ENCODE data around the gene ZNF474. TPM values are rescaled to one million over a fixed set of nuclear protein-coding genes. Genes with fewer than 3 reads are reported as not detected.
A peak's percentile ranks its signal among the peaks of the same experiment; 100 is the strongest.

Gene ZNF474
- total RNA-seq, 1 donor from 2014 or later: 0.17 TPM

DNA sequence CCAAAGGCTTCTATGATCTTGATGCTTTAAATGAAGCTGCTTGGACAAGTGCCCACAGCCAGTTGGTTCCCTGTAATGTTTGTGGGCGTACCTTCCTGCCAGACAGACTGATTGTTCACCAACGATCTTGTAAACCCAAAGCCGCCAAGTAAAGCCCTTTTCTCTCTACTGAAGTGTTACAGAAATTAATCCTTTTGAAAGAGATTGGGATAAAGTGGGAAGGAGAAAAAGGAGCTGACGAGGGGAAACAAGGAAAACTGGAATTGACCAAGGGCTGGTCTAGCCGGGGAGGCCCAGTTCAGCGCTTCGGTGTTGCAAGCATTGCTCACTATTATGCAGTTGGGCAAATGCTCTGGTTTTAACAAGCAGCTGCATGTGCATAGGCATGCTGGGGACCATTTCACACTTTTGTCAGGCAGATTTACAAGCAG is 53.2 kb downstream of the ZNF474 start:
- DNase-seq: peak; percentile 81

- peak; percentile 45 for DNase-seq
Observed at GRCh38 chr5:122183098-122183787, 53.9 kb downstream of the ZNF474 start.

- no peak for DNase-seq
Observed at GRCh38 chr5:122183788-122184170, 54.4 kb downstream of the ZNF474 start.

GRCh38 chr5:122184676-122185255 is 55.4 kb downstream of the ZNF474 start:
- no peak for DNase-seq

DNA sequence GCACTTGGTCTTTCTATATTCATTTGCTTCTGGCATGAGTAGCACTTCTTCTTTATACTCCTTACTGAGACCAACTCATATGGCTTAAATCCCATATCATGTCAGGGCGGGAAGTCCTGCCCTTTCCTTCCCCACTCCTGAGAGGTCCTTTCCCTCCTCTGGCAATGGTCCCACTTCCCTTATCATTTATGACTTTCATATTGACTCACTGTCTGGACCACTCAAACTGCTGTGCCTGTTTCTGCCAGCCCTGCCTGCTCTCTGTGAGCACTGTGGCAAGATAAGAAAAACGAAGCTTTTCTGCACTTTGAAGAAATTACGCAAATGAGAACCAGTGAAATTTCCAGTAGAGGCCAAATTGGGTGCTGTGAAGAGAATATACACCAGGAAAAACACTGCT is 58.1 kb downstream of the ZNF474 start:
- DNase-seq: peak; percentile 76

DNA sequence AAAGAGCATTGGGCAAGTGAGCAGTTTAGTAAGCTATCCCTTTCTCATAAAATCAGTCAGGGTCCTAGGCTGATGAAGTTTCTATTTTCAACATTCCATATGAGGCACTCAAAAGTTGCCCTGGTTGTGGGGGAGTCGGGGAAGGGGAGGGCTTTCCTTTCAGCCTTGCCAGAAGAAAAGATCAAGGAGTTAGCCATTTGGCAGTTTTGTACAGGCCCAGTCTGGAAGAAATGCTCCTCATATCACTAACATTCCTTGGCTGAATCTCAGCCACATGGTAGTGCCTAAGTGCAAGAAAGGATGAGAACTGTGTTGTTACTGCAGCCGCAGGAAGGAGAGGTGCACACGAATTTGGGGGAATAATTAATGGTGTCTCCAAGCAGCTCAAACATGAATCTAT is 60.8 kb downstream of the ZNF474 start:
- DNase-seq: no peak

DNA sequence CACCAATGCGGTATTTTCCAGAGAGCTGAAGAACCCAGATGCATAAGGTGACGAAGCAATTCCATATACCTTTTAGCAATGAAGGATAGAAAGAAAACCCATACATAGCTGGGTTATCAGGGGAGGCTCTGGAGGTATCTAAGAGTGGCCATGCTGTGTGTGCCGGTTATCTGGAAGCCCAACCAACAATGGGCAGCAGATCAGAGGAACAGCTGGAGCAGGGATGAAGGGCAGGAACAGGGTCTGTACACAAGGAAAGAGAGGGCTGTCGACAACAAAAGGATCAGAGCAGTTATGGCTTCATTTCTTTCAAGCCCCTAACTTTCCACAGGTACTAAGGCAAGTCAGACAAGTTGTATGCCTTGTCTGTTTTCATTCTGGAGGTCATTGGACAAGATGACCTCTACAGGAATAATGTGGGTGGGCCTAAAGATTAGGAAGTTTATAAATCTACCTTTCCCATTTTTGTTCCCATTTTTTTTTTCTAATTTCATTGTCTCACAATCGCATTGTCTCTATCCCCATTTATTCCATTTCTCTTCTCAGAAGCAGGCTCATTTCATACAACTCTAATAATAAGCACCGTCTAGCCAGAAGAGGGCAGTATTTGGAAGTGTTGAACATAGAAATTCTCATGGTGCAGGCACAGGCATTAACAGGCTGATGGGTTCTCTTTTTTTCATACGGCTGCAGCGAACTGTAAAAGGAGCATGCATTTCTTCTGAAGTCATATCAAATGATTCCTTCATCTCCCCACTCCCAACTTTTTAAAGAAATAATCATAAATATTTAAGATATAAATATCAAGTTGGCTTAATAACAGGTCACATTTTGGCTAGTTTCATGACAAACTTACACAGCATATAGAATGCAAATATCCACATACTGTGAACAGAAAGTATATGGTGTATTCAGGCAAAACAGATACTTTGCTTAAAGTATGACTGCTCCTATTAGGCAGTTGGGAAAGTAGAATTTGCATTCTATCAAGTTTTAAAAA is 63.5 kb downstream of the ZNF474 start:
- peak; percentile 79 for DNase-seq

DNA sequence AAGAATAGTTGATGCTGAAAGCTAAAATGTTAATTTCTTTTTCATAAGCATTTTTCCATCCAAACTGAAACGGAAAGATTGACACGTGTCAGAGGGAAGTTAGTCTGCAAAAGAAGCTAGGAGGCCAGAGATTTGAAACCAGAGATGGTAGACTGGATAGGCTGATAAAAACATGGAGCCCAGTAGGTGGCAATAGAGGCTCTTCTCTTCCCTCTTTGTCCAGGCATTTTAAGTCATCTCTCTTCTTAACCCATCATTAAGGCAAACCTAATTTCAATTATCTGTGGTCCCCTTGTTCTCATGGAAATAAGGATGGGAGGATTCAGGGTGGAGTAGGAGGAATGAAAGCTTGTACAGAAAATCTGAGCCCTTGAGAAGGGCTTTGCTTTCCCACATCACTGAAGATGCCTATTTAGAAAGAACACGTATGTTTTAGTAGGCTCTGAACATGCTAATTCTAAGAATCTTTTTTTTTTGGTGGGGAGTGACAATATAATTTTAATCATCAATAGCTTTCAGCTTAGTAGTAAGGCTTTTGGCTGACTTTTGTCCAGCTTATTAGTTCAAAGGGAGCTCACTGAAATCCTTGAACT is 66.6 kb downstream of the ZNF474 start:
- peak; percentile 71 for DNase-seq

DNA sequence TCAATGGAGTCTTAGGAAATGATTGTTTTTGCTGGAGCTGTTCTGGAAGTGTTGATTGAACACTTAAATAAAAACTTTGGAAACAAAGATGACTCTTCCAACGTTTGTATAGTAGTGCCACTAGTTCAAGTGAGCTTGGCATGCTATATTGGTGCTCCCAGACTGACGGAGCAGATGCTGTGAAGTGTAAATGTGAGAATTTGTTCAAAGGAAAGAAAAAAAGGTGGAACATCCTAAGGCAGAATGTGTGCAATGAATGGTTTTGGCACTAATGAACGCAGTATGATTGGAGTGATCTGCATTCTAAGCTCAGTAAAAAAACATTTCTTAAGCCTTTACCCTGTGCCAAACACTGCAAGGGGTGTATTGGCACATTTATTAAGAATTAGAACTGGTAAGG is 69.8 kb downstream of the ZNF474 start:
- DNase-seq: no peak

GRCh38 chr5:122200450-122200849 is 71.1 kb downstream of the ZNF474 start:
- no peak for DNase-seq

DNA sequence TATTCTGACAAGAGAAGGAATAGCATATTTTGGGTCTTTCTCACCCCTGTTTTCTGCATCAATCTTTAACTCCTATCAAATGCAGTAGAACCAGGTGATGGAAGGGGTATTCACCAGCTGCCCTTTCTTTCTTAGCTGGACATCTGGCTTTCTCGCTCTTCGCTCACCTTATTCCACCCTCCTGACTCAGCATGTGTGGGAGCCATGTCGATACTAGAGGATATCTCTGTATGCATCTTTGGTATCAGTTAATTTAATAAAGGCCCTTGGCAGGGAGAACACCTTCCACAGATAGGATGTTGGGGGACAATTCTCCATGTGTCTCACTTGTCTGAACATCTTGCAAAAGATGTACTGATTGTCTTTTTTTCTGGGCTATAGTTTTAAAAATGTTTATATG is 71.5 kb downstream of the ZNF474 start:
- no peak for DNase-seq

DNA sequence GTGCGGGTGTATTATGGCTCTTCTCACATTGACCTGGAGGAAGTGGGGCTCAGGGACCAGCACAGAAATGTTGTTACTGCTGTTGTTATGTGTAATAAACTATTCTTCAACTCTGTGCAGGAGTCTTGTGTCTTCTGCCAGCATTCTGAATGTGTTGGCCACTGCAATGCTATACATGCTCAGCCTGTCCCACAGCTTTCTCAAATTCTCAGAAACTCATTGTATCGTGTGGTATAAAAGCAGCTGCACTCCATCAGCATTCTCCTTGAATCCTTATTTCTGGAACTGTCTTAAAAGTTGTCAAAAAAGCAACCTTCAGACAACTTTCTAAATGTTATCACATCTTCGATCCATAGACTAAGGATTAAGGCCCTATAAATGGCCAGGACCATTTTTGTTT is 72.0 kb downstream of the ZNF474 start:
- no peak for DNase-seq

DNA sequence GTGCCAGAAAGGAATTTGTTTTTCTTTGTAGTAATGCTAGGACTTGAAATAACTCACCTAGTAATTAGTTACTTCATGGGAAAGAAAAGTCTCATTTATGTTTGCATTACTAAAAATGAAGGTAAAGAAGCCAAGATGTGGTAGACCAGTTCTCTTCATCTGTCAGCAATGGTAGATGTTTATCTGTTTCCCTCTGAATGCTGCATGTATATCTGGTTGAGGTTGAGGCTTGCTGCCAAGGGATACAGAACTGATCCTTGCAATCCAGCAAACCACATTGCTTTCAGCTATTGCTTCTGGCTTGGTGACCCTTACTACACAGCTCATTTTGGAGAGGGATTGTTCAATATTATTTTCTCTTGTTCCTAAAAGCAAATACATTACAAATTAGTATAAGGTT is 73.6 kb downstream of the ZNF474 start:
- DNase-seq: no peak

Other genes starting within 250 kb of the ZNF474 start
- 25.4 and 27.4 TPM in 2 replicates for gene SRFBP1, start 167.6 kb upstream of the ZNF474 start, total RNA-seq
- gene LOX, start 51.3 kb upstream of the ZNF474 start, total RNA-seq: 88.2 and 100 TPM in 2 replicates
- 35.9 and 93.1 TPM in 2 replicates for gene SNCAIP, start 182.7 kb downstream of the ZNF474 start, total RNA-seq